GM18870 (cell line): ENCODE measurements around the gene EFNB3.

ENCODE experiments used
- ATAC-seq: cut with Tn5 transposase; IDR thresholded peaks from one replicate; pipeline ENCODE4 v1.9.1; 2021; ENCODE audit warnings: moderate library complexity; ENCODE audit not compliant: unreplicated experiment

EFNB3 gene

GRCh38 chr17:7704601-7705268 is at the start of gene EFNB3:
TSS of gene EFNB3 (plus strand) at chr17:7705202. CDS start at chr17:7705599, 397 bp downstream.
- no peak for ATAC-seq

GRCh38 chr17:7655541-7655840 is 49.5 kb upstream of the EFNB3 start:
- ATAC-seq, result no peak

GRCh38 chr17:7656958-7657609 is 47.9 kb upstream of the EFNB3 start:
- no peak for ATAC-seq

GRCh38 chr17:7667656-7668406 is 37.2 kb upstream of the EFNB3 start:
- ATAC-seq, result no peak

GRCh38 chr17:7668482-7668881 is 36.5 kb upstream of the EFNB3 start:
- ATAC-seq, result no peak

- ATAC-seq, result no peak
Measured at GRCh38 chr17:7673239-7673638, 31.8 kb upstream of the EFNB3 start.

GRCh38 chr17:7674934-7675333 is 30.1 kb upstream of the EFNB3 start:
- ATAC-seq, result no peak

- ATAC-seq, result no peak
Measured at GRCh38 chr17:7676533-7676932, 28.5 kb upstream of the EFNB3 start.

GRCh38 chr17:7677388-7678067 is 27.5 kb upstream of the EFNB3 start:
- ATAC-seq, result no peak

- no peak for ATAC-seq
Measured at GRCh38 chr17:7684851-7685532, 20.0 kb upstream of the EFNB3 start.

GRCh38 chr17:7685533-7686221 is 19.3 kb upstream of the EFNB3 start:
- ATAC-seq, result peak; percentile 37

GRCh38 chr17:7686222-7687071 is 18.6 kb upstream of the EFNB3 start:
- peak; percentile 46 for ATAC-seq

- ATAC-seq, result no peak
Measured at GRCh38 chr17:7687072-7687907, 17.7 kb upstream of the EFNB3 start, which contains the start of gene TP53. TSS of gene TP53 (minus strand) at chr17:7687490. CDS start at chr17:7676594, 10,896 bp downstream.

GRCh38 chr17:7687908-7688807 is 16.8 kb upstream of the EFNB3 start, which contains the start of gene WRAP53:
TSS of gene WRAP53 (plus strand) at chr17:7688477. CDS start at chr17:7688649, 172 bp downstream.
- ATAC-seq, result peak; percentile 59

GRCh38 chr17:7688808-7689316 is 16.1 kb upstream of the EFNB3 start:
- ATAC-seq, result no peak

GRCh38 chr17:7695586-7695985 is 9.4 kb upstream of the EFNB3 start:
- no peak for ATAC-seq
